ENCODE measurements around the gene NMUR2. TPM values are rescaled to one million over a fixed set of nuclear protein-coding genes. Genes with fewer than 3 reads are reported as not detected.

NMUR2 gene
- total RNA-seq, 3 donors from 2014 or later (not counting 1 experiment from before 2014, with no cell fraction given), result not detected

DNA sequence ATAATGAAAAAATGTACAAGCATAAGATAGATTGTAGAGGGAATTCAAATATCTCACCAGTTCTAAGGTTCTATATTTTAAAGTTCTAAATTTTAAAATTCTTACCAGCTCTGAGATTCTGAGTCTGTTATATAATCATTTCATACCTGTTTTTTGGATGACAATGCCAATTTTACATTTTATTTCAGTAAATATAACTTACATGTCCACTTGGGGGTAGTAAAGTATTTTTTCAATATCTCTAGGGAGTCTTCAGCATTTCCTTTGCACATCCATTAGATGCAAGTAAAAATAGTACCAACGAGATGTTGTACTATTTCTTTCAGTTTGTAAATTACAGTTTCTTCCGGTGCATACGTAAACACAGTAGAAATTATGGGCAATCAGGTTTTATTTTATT lies 25.7 kb downstream of the NMUR2 start:
- TF ChIP-seq, protein P1, sequence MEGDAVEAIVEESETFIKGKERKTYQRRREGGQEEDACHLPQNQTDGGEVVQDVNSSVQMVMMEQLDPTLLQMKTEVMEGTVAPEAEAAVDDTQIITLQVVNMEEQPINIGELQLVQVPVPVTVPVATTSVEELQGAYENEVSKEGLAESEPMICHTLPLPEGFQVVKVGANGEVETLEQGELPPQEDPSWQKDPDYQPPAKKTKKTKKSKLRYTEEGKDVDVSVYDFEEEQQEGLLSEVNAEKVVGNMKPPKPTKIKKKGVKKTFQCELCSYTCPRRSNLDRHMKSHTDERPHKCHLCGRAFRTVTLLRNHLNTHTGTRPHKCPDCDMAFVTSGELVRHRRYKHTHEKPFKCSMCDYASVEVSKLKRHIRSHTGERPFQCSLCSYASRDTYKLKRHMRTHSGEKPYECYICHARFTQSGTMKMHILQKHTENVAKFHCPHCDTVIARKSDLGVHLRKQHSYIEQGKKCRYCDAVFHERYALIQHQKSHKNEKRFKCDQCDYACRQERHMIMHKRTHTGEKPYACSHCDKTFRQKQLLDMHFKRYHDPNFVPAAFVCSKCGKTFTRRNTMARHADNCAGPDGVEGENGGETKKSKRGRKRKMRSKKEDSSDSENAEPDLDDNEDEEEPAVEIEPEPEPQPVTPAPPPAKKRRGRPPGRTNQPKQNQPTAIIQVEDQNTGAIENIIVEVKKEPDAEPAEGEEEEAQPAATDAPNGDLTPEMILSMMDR (IDR thresholded peaks at IDR 0.05), result no peak
- Mint-ChIP-seq H3K9me3 (peaks cover 0 to 3% of the 10 kb centered on the region in 2 donors), H3K27ac (no peak overlapping the region), H3K4me1 (no peaks in the 10 kb centered on the region), H3K4me3 (no peak overlapping the region), H3K27me3 (ENCODE audit: low read depth in 2 of 2) (no peaks in the 10 kb centered on the region), H3K36me3 (no peaks in the 10 kb centered on the region)
- intact Hi-C loops (cut with micrococcal nuclease), result loop anchor here (1.0 kb wide), 1 partner anchor 126 kb away; no protein-coding TSS in a partner anchor
- no peaks in the 10 kb centered on the region for H3K9me3 ChIP-seq (ENCODE audit: control insufficient read depth, insufficient read depth, low read length)
- ATAC-seq (no peak), DNase-seq (no peak)
- H3K27ac ChIP-seq (ENCODE audit: low read length), result no peak overlapping the region
- WGBS (ENCODE audit: insufficient coverage), result 89% methylated on average over 2 of the region's 3 CpGs
- no peaks in the 10 kb centered on the region for H3K36me3 ChIP-seq (ENCODE audit: control insufficient read depth, insufficient read depth, low read length)
- H3K4me3 ChIP-seq (ENCODE audit: low read length), result no peak overlapping the region
- no peaks in the 10 kb centered on the region for H3K27me3 ChIP-seq (ENCODE audit: control insufficient read depth, insufficient read depth, low read length)
- no peaks in the 10 kb centered on the region for H3K4me1 ChIP-seq (ENCODE audit: control insufficient read depth, insufficient read depth, low read length)

DNA sequence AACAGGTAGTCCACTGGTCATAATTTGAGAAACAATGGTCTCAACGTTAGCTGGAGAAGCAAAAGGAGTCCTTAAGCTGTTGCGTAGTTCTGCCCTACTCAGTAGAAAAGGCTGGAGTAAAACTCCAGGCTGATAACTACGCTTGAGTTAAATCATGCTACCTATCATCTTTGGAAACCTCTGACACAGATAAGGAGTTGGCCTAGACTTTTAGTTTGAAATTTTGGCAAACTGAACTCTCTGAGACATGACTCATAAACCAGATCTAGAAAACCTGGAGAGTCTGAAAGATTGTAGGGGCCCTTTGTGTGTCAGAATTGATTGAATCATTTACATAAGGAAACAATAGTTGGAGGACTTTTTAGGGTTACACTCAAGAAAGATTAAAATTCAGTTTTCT lies 26.3 kb downstream of the NMUR2 start:
- DNase-seq (no peak), ATAC-seq (no peak)
- Histone ChIP-seq H3K36me3 (ENCODE audit: control insufficient read depth, insufficient read depth, low read length) (no peaks in the 10 kb centered on the region), H3K4me1 (ENCODE audit: control insufficient read depth, insufficient read depth, low read length) (no peaks in the 10 kb centered on the region), H3K9me3 (ENCODE audit: control insufficient read depth, insufficient read depth, low read length) (no peaks in the 10 kb centered on the region), H3K27ac (ENCODE audit: low read length) (no peak overlapping the region), H3K4me3 (ENCODE audit: low read length) (no peak overlapping the region), H3K27me3 (ENCODE audit: control insufficient read depth, insufficient read depth, low read length) (no peaks in the 10 kb centered on the region)
- intact Hi-C loops (cut with micrococcal nuclease), result loop anchor here (1.0 kb wide), 1 partner anchor 127 kb away; no protein-coding TSS in a partner anchor
- H3K27me3 Mint-ChIP-seq (ENCODE audit: low read depth in 2 of 2), result no peaks in the 10 kb centered on the region
- H3K27ac Mint-ChIP-seq, result no peak overlapping the region
- H3K9me3 Mint-ChIP-seq, result no peaks in the 10 kb centered on the region
- WGBS (ENCODE audit: insufficient coverage), result 68% methylated on average over 3 of the region's 3 CpGs
- H3K36me3 Mint-ChIP-seq, result no peaks in the 10 kb centered on the region
- H3K4me3 Mint-ChIP-seq, result no peak overlapping the region
- H3K4me1 Mint-ChIP-seq, result no peaks in the 10 kb centered on the region
- TF ChIP-seq, protein P1 (IDR thresholded peaks at IDR 0.05), result no peak

DNA sequence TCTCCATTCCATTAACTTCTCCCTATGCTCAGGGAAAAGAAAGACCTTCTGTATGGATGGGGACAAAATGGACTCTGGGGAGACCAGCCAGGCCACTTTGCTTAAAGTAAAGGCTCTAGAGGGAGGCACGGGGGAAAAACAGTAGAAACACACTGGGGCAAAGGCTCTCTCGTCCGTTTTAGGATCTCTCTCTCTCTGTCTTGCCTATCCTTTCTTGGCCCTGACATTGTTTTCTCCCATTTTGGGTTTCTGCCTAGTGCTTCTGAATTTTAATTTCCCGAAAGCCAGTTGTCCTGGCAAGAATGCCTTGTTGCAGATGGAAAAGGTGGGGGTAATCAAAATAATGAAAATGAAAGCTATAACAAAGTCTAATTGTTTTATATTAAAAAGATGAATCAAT lies 28.2 kb downstream of the NMUR2 start:
- DNase-seq (no peak), ATAC-seq (no peak)
- Histone ChIP-seq H3K9me3 (ENCODE audit: control insufficient read depth, insufficient read depth, low read length) (no peaks in the 10 kb centered on the region), H3K27me3 (ENCODE audit: control insufficient read depth, insufficient read depth, low read length) (no peaks in the 10 kb centered on the region), H3K27ac (ENCODE audit: low read length) (no peak overlapping the region), H3K36me3 (ENCODE audit: control insufficient read depth, insufficient read depth, low read length) (no peaks in the 10 kb centered on the region), H3K4me1 (ENCODE audit: control insufficient read depth, insufficient read depth, low read length) (no peaks in the 10 kb centered on the region), H3K4me3 (ENCODE audit: low read length) (no peak overlapping the region)
- no peaks in the 10 kb centered on the region for H3K36me3 Mint-ChIP-seq
- no peak overlapping the region for H3K27ac Mint-ChIP-seq
- WGBS (ENCODE audit: insufficient coverage), result 71% methylated on average over 4 of the region's 4 CpGs
- no peaks in the 10 kb centered on the region for H3K9me3 Mint-ChIP-seq
- H3K27me3 Mint-ChIP-seq (ENCODE audit: low read depth in 2 of 2), result no peaks in the 10 kb centered on the region
- intact Hi-C loops (cut with micrococcal nuclease), result no loop called here
- H3K4me1 Mint-ChIP-seq, result no peaks in the 10 kb centered on the region
- TF ChIP-seq, protein P1 (IDR thresholded peaks at IDR 0.05), result no peak
- H3K4me3 Mint-ChIP-seq, result no peak overlapping the region

DNA sequence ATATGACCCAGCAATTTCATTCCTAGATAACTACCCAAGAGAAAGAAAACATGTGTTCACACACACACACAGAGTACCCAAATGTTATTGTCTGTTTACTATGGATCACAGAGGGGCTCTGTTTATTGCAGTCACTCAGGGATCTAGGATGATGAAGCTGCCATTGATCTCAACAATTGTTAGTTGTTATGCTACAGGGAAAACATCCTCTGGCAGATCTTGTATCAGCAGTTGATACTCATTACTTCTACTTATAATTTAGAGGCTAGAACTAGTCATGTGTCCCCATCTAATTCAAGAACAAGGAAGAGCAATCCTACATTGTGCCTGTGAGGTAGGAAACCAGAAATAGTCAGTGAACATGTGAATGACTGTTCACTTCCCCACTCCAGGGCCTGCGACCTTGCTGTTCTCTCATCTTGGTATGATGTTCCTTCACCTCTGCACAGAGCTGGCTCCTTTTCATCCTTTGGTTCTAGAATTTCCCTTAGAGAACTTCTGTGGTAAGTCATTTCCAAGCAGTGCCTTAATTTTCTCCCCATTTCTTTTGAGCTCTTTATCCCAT lies 30.3 kb downstream of the NMUR2 start:
- H3K9me3 Mint-ChIP-seq, result no peaks in the 10 kb centered on the region
- intact Hi-C loops (cut with micrococcal nuclease), result no loop called here
- H3K4me1 ChIP-seq (ENCODE audit: control insufficient read depth, insufficient read depth, low read length), result no peaks in the 10 kb centered on the region
- no peak overlapping the region for H3K4me3 ChIP-seq (ENCODE audit: low read length)
- H3K27ac ChIP-seq (ENCODE audit: low read length), result no peak overlapping the region
- H3K27me3 ChIP-seq (ENCODE audit: control insufficient read depth, insufficient read depth, low read length), result no peaks in the 10 kb centered on the region
- ATAC-seq, result no peak
- WGBS (ENCODE audit: insufficient coverage), result 77% methylated on average over 1 of the region's 1 CpG
- no peaks in the 10 kb centered on the region for H3K36me3 ChIP-seq (ENCODE audit: control insufficient read depth, insufficient read depth, low read length)
- no peaks in the 10 kb centered on the region for H3K4me1 Mint-ChIP-seq
- H3K36me3 Mint-ChIP-seq, result no peaks in the 10 kb centered on the region
- DNase-seq, result no peak
- TF ChIP-seq, protein P1 (IDR thresholded peaks at IDR 0.05), result no peak
- no peak overlapping the region for H3K27ac Mint-ChIP-seq
- no peaks in the 10 kb centered on the region for H3K27me3 Mint-ChIP-seq (ENCODE audit: low read depth in 2 of 2)
- no peaks in the 10 kb centered on the region for H3K9me3 ChIP-seq (ENCODE audit: control insufficient read depth, insufficient read depth, low read length)
- no peak overlapping the region for H3K4me3 Mint-ChIP-seq

All from natural killer cell (primary cell).